ENCODE results near the gene NCF2.

Gene NCF2

DNA sequence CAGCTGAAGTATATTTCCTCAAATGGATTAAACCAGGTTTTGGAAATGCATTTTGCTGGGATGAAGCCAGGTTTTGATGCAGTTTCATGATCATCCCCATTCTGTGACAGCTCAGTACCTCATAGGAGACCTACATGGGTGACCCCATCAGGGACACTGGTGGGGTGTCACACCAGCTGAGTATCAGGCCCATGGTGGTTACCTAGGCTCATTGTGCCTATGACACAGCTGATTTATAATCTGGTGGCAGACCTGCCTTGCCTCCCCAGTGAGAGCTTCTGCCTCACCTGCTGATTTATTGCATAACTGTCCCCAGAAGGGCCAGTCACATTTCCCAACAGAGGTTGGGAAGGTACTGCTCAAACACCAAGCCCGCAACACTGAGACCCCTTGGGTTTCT is 3.8 kb downstream of the NCF2 start:
- no peak for FAIRE-seq

DNA sequence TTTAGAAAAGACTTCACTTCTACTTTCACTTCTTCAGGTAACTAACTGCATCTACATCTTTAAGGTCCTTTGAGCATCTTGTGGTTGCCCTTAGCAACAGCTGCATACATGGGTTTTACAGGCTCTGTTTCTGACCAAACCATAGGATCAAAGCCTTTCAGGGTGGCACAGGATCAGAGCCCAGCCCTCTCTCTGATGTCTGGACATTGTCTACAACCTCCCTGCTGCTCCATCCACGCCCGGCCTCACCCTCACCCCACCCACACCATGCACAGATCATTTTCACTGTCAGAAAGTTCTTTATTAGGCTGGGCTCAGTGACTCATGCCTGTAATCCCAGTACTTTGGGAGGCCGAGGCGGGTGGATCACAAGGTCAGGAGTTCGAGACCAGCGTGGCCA is 5.2 kb downstream of the NCF2 start:
- FAIRE-seq: no peak

More for the DNA sequence above, 3.8 kb downstream of the NCF2 start:
- DNase-seq (ENCODE audit: insufficient read length, low spot score): no peak

DNA sequence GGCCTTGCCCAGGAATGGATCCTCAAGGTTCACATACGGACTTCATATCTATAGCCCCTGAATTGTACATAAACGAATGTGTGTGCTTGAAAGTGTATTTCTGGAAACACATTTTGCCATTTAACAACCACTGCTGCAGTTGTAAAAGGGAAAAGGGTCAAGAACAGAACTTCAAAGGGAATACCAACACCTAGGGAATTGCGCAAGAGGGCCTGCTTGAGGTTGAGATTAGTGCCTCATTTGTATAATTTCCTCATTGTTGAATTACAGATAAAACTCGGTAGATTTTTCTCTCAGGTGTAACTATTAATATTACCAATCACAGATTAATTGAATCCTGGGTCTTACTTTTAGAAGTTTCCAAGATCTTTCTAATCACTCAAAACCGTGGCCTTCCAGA is 6.1 kb downstream of the NCF2 start:
- DNase-seq (ENCODE audit: insufficient read length, low spot score): no peak
- FAIRE-seq: no peak

More for the DNA sequence above, 5.2 kb downstream of the NCF2 start:
- no peak for DNase-seq (ENCODE audit: insufficient read length, low spot score)

DNA sequence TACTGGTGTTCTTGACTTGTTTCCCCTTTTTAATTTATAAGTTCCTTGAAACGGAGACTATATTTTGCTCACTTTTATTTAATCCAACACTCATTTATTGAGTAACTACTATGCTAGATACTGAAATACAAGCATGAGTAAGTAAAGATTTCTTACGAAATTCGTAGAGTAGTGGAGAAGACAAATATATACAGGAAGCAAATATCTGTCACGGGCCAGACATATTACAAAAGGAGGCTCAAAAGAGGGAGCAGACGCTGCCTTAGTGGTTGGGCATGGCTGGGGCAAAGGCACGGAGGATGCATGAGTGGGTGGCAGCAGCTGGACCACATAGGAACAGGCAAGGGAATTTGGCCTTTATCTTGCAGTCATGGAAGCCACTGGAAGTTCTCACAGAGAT is 6.8 kb downstream of the NCF2 start:
- DNase-seq (ENCODE audit: insufficient read length, low spot score): no peak
- FAIRE-seq: no peak

DNA sequence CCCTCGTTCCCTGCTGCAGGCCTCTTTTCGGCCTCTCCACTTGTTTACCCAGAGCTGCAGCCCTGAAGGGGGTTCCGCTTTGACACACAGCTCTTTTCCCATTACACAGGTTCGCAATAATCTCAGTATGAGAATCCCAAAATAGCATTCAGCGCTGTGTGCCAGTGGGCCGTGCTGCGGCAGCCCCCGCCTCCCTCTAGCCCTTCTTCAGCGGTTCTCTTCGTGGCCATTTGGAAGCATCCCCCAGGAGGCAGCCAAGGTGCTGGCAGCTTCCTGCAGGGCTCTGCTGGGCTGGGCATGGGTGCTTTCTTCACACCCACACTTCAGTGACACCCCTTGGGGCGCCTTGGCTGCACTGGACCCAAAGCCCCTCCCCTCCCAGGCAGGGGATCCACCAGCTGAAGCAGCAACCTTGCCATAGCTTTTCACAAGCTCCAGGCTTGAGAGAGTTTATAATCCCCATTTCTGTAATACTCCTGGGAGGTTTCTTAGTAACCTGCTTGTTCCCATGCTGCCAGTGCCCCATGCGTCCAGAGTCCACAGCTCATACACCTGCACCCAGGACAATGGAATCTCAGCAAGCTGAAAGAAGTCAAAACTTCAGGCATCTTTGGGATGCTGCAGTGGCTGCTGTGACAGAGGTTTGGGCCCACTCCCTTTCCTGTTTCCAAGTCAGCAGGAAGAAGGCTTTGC is 8.1 kb downstream of the NCF2 start:
- DNase-seq (ENCODE audit: insufficient read length, low spot score) (no peak), FAIRE-seq (no peak)

DNA sequence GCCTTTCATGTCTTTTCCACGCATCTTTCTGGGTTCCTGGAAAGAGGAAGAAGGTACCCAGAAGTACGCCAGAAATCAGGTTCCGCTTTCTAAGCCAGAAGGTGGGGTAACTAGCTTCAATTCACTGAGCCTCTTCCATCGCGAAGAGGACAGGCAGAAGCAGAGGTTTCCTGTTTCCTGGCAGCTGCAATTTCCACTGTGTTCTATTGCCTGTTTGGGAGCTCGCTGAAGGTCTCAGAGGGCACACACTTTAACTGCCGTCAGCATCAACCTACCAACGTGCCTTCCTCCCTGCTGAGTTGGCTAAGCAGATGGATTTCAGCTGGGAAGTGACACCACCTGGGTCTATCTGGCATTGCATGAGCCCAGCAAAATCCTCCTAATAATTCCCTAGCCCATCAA is 10.0 kb downstream of the NCF2 start:
- DNase-seq (ENCODE audit: insufficient read length, low spot score) (peak; percentile 72), FAIRE-seq (no peak)

DNA sequence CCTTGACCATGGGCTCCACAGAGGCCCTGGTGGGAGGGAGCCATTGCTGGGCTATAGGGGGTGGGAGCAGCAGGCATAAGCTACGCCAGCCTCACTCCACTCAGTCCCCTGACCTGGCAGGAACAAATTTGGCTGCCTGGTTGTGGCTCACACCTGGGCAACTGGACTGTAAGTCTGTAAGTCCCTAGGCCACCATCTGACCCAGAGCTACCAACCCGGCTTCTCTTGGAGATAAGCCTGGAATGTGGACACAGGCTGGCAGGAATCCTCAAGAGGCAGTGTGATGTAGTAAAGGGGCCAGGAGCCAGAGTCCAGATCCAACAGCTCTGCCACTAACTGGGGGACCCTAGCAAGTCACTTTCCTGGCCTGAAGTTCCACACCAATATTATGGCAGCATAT is 11.4 kb downstream of the NCF2 start:
- FAIRE-seq: no peak
- no peak for DNase-seq (ENCODE audit: insufficient read length, low spot score)

DNA sequence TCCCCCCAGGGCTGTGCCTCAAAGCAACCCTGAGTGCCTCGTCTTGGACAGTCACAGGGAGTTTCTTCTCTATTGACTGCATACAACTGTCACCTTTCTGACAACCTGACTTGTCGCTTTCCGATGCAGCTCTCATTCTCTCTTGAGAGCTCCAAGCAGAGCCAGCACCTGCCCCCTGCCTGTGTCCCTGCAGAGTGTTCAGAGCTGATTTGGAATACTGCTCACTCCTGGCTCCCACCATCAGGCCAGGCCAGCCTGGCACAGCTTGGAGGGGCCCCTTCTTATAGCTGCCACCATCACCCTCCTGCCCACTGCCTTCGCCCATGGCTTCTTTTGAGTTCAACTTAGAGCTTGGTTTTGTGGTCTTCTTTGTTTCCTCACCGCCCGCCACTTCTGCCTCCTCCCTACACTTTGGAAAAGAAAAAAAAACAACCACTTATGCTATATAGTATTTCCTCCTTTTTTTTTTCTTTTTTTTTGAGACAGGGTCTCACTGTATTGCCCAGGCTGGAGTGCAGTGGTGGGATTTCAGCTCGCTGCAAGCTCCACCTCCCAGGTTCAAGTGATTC is 12.3 kb downstream of the NCF2 start:
- no peak for FAIRE-seq
- DNase-seq (ENCODE audit: insufficient read length, low spot score): no peak

DNA sequence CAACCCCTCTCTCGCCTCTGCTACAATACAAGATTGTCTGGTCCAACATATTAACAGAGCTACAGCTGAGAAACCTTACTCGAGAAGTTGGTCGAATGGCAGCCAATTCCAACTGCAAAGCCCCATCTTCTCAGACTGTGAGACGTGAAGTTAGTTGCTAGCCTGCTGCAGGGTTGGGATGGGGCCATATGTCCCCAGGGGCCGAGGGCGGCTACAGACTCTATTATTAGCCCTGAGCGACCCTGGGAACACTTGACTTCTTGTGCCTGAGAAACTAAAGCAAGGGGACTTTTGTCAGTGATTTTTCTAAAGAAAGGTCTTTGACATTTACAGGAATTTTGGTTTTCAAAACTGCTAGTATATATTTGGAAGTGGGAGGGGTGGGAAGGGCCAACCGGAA is 13.7 kb downstream of the NCF2 start:
- no peak for DNase-seq (ENCODE audit: insufficient read length, low spot score)
- FAIRE-seq: no peak

DNA sequence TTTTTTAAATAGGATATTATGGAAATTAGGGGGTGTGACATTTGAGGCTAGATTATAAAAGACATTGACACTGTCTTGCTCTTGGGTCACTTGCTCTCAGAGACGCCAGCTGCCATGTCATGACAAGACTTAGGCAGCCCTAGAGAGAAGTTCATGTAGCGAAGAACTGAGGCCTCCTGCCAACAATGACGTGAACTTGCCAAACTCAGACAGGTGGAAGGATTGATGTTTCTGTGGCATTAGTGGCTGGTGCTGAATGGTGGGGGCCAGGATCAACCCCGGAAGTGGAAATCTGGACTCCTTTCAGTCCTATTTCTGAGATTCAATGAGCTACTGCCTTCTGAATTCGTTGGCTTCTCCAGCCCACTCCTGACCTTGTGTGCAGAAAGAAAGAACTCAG is 14.7 kb downstream of the NCF2 start:
- no peak for DNase-seq (ENCODE audit: insufficient read length, low spot score)
- FAIRE-seq: no peak

DNA sequence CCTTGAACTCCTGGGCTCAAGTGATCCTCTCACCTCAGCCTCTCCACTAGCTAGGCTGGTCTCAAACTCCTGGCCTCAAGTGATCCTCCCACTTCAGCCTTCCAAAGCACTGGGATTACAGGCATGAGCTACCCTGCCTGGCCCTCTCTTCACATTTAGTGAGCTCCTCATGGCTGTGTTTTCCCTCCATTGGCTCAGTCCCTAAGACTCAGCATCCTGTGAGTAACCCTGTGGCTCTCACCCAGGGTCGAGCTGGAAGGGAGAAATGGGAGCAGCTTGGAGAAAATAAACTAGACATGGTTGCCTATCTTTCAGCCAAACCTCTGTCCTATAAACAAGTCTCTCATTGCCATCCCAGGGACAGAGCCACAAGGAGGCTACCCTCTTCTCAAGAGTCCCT is 17.5 kb downstream of the NCF2 start:
- FAIRE-seq (no peak), DNase-seq (ENCODE audit: insufficient read length, low spot score) (no peak)

DNA sequence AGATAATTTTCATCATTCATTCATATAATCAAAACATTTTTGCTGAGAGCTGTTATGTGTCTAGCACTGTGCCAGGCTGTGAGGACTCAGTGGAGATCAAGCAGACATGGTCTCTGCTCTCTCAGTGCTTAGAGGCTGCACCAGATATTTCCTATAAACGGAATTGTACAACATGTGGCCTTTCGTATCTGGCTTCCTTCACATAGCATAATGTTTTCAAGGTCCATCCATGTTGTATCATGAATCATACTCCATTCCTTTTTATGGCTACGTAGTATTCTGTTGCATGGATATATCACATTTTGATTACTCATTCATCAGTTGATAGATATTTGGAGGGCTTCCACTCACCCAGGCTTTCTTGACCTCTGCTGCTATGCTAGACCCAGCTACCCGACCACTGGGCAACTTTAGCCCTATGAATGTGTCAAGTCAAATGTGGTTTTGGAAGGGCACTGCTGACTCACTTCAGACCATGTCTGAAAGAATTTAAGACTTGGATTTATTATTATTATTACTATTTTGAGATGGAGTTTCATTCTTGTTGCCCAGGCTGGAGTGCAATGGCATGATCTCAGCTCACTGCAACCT is 18.5 kb downstream of the NCF2 start:
- DNase-seq (ENCODE audit: insufficient read length, low spot score) (no peak), FAIRE-seq (no peak)

DNA sequence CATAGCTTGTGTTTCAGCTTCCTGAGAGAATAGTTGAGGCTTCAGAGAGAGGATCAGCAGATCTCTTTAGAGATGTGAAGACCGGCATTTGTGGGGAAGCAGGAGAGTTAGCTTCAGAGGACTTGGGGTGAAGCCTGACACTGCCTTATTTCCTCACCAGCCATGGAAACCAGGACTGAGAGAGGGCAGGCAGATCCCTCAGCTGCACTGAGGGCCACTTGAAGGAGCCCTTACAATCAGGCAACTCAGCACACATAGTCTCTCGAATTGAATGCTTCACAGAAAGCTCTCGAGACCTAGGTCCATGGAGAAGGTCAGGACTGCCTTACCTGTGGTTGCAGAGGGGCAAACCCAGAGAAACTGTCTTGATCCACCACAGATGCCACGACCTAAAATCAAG is 19.8 kb downstream of the NCF2 start:
- FAIRE-seq (no peak), DNase-seq (ENCODE audit: insufficient read length, low spot score) (no peak)

DNA sequence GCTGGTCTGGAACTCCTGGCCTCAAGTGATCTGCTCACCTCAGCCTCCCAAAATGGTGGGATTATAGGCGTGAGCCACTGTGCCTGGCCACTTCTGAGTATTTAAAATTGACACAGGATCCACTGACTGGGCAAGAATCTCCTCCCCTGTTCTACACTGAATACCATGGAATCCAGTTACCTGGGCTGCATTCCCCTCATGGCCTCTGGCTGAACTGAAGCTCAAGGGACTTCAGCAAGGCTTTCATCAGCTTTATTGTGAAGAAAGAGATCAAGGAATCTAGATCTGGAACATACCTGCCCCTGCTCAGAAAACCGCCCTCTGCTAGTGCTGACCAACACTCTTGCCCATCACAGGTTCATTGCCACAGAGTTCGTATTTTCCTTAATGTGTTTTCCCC is 20.5 kb downstream of the NCF2 start:
- no peak for DNase-seq (ENCODE audit: insufficient read length, low spot score)

DNA sequence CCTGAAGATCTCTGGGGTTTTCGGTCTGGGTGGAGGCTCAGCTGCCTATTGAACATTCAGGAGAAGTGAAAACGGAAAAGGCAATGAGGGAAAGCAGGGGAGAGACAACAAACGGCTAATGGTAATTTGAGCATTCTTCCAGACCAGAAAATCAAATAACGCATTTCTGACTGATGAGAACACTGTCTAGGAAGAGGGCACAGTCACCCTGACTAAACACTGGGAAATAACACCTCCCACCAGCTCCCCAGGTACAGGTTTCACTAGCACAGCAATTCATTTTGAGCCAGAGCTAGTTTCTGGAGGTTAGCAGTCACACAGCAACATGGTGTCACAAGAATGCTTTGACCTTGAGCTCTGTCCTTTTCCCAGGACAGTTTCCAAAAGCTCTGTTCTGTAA is 21.1 kb downstream of the NCF2 start:
- DNase-seq (ENCODE audit: insufficient read length, low spot score) (peak; percentile 26), FAIRE-seq (no peak)

More for the DNA sequence above, 20.5 kb downstream of the NCF2 start:
- FAIRE-seq: no peak

DNA sequence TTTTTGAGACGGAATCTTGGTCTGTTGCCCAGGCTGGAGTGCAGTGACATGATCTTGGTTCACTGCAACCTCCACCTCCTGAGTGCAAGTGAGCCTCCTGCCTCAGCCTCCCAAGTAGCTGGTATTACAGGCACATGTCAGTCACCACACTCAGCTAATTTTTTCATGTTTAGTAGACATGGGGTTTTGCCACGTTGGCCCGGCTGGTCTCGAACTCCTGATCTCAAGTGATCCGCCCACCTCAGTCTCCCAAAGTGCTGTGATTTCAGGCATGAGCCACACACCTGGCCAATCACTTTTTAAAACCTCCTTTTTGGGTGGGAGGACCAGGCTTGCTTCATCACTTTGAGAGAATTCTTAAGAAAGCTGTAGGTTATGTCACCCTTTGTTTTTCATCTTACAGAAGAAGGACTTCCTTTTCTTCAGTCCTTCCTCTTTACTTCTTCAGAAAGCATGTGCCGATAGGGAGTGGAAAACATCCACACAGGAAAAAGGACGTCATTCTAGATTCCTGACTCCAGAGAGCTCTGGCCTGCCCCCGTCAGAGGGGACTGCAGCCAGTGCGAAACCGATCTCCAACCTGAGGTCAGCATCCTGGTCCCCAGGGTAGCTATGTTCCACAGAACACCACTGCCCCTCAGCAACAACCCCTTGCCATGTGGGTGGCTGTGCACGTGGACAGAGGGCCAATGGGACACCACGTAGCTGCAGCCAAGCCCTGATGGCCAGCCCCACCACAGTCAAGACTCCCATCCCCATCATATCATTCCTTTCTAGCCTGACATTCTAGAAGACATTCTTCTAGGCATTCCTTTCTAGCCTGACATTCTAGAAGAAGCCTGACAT is 21.9 kb downstream of the NCF2 start:
- DNase-seq (ENCODE audit: insufficient read length, low spot score): no peak
- no peak for FAIRE-seq

DNA sequence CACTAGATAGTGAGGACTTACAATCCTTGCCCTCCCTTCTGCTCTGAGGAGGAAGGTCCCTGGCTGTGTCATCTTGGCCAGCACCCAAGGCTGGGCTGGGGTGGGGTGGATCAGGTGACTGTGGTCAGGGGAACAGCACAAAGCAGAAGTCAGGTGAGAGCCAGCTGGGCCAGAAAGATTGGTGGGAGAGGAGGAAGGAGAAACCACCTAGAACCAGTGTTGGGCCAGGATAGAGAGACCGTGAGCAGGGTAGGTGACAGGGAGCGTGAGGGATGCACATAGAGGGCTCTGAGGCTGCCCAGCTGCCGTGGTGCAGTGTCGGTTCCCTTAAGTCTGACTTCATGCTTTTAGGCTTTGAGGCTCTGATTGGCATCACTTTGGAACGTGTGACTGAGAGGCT is 22.7 kb downstream of the NCF2 start:
- FAIRE-seq (no peak), DNase-seq (ENCODE audit: insufficient read length, low spot score) (peak; percentile 40)

DNA sequence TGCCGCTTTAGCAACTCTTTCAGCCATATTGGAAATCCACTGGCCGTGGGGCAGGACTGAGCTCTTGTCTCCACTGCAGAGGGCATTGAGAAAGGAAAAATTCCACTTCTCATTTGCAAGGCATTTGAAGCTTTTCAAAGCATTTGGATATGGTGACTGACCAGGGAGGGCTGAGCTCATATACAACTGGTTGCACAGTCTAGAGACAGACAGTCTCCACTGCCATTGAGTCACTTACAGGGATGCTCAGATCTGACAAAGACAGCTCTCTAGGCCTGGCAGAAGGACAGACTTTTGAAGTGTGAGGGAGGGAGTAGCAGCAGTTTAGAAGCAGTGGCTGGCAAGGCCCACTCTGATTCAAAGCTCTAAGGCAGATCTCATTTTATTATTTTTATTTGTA is 24.2 kb downstream of the NCF2 start:
- DNase-seq (ENCODE audit: insufficient read length, low spot score): no peak
- FAIRE-seq: no peak

DNA sequence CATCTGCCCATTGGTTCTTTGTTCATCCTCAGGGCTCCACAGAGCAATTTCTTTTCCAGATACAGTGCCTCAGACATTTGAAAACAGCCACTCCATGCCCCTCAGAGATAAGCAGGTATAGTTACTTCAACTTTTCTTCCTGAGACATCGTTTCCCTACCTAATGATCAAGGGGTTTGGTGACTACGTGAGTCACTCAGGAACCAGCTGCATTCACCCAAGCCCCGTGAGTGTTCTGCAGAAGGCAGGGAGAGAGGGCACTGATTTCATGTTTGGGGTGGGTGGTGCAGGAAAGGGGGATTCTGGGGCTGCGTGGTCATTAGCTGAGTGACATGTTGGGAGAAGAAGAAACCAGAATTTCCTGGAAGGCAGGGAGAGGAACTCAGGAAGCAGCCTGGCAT is 25.0 kb downstream of the NCF2 start:
- FAIRE-seq (no peak), DNase-seq (ENCODE audit: insufficient read length, low spot score) (no peak)

DNA sequence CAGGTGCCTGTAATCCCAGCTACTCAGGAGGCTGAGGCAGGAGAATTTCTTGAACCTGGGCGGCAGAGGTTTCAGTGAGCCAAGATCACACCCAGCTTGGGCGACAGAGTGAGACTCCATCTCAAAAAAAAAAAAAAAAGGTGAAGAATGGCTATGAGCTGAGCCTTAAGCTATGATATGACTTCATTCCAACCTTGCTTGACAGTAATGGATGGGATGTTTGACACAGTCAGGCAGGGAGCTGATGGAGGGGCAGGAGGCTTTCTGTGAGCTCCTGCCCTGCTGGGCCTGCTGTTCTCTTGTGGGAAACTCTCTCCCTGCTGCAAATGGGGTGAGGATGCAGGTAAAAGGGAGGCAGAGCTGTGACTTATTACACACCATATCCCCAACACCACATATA is 27.6 kb downstream of the NCF2 start:
- FAIRE-seq: no peak
- DNase-seq (ENCODE audit: insufficient read length, low spot score): no peak

DNA sequence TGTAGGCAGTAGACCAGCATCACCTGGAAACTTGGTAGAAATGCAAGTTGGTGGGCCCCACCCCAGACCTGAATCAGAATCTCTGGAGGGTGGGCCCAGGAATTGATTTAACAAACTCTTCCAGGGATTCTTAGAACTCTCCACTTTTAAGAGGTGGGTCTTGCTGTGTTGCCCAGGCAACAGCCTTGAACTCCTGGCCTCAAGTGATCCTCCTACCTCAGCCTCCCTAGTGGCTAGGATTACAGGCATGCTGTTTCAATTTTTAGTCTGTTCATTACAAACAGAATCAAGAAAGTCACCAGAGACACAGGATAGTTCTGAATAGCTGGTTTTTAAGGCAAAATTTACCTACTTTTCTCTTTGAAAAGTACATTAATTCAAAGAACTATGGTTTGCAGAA is 31.2 kb downstream of the NCF2 start:
- DNase-seq (ENCODE audit: insufficient read length, low spot score): no peak
- FAIRE-seq: no peak

DNA sequence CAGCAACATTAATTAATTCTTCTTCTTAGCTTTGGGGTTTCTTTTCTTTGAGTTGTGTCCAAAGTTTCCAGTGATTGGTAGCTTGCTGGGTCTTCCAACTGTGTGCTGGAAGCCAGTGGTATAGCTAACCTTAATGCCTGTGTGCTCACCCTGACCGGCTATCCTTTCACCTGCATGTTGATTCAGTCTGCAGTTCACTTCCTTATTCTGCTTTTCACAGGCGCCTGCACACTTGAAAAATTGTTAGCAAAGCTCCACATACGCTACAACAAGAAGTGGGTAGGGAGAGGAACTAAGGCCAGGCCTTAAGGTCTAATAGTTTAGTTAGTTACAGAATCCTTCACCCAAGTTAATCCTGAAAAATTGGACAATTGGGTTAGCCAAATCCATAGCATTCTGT is 35.7 kb downstream of the NCF2 start:
- DNase-seq (ENCODE audit: insufficient read length, low spot score): no peak
- FAIRE-seq: no peak
